RCC 7860 (cell line): ENCODE results near the gene LRFN2.

ENCODE experiments used
- DNase-seq: peaks from one replicate; pipeline ENCODE4 v3.0.0-alpha.2; 2015; ENCODE audit warnings: low spot score
- FAIRE-seq: peaks from 2 replicates; lab custom pipeline; 2012; peaks lifted over from hg19 to GRCh38; lab: Jason Lieb, UNC

Gene LRFN2

DNA sequence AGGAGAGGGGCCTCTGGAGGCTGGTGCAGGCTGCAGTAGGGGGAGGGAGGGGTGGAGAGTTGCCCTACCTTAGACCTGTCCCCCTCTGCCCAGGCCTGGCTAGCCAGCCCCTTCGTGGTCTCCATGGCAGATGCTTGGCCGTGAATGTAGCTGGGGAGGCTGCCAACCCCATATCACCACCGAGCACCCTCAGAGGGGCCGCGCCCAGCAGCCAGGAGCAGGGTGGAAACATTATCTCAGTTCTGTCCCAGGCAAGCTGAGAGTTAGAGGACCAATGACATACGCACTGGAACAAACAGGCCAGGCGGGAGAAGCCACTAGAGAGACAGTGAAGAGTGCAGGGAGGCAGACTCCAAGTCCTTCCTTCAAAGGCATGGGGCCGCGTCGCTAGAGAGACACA lies 66.5 kb downstream of the LRFN2 start:
- no peak for FAIRE-seq
- no peak for DNase-seq

DNA sequence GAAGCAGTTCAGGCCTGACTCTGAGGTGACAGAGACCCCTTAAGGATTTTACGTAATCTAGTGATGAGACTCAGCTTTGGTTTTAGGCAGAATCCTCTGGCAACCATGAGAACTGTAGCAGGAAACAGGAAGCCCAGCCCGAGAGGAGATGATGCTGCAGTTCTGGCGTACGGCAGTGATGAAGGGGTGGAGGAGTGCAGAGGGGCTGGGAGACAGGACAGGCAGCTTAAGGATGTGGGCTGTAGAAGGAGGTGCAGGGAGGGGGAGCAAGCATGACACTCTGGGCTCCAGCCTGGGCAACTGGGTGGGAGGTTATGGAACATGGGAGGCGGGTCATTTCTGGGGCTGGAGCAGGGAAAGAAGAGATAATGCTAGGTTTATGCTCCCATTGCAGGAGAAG lies 67.1 kb downstream of the LRFN2 start:
- no peak for DNase-seq
- no peak for FAIRE-seq

DNA sequence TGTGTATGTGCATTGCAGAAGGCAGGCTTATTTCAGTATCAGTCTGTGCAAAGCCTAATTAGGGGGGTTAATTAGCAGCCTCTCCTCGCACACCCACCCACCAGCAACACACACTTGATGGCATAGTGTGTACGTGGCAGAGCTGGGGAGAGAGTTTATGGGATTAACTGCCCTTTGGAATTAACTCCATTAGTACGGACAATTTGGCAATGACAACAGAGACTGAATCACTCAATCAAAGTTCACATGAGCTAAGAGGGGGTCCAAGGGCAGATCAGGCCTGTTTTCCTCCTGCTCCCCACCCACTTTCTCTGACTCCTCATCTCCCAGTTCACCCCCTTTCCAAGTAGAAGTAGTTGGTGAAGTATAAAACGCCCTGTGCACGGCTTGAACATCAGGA lies 69.5 kb downstream of the LRFN2 start:
- DNase-seq, result no peak
- FAIRE-seq, result no peak

DNA sequence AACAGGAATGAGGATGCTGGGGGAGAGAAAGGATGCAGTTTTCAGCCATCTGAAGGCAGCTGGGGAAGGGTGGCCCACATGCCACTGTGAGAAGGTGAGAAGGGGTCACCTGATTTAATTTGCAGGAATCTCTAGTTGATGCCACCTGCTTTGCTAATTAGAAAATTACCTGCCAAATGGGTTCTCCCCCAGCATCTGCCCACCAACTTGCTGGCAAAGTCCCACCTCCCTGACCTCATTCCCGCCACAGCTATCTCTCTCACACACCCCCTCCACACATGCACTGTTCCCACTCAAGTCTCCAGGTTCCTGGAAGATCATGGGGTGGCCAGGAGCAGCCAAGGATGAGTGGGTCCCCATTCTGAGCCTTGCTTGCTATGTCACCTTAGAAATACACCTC lies 70.7 kb downstream of the LRFN2 start:
- DNase-seq (no peak), FAIRE-seq (no peak)

DNA sequence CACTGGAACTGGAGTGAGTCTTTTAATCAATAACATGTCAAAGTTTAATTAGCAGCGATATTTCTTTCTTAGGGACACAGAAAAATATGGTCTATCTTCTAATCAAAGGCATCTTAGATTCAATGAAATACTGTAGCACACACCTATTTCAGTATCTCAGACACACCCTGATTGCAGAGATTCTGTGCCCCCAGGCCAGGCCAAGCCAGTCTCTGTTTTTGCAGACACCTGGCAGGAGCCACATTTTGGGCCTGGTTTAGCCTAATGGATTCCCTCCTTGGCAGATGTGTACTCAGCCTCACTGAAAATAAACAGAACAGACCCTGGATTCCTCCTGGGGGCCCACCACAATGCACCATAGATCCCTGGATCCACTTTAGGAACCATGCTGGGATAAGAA lies 74.8 kb downstream of the LRFN2 start:
- FAIRE-seq, result no peak

DNA sequence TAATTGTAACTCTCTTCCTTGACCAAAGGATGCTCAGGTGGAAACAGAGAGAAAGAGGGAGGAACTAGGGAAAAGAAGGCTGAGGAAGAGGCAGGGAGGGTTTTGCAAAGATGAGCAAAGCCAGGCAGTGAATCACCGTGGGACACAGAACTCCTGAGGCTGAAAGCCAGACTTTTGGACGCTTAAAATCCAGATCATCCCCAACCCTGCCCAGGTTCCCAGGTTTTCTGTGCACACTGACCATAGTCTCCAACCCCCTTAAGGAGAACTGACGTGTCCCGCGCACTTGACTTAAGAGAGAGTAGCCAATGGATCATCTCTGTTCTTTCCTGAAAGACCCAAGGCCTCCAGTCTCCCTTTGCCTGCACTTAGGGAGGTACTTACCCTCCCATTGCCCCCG lies 75.3 kb downstream of the LRFN2 start:
- FAIRE-seq, result no peak

More for the DNA sequence above, 74.8 kb downstream of the LRFN2 start:
- DNase-seq, result no peak

DNA sequence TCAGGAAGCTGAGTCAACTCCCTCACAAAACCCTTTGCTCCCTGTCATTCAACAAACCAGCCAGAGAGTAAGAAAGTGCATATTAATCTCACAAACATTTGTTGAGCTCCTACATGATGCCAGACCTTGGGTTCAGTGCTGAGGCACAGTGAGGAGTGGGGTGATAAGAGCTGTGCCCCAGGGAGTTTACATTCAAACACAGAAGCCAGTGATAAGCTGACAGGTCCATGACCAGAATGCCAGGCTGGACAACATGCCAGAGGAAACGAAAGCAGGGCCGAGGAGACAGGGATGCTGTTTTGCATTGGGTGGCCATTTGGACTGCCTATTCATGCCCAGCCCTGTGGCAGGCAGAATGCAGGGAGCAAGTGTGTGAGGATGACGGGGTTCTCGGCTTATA lies 76.7 kb downstream of the LRFN2 start:
- no peak for FAIRE-seq

More for the DNA sequence above, 75.3 kb downstream of the LRFN2 start:
- no peak for DNase-seq

DNA sequence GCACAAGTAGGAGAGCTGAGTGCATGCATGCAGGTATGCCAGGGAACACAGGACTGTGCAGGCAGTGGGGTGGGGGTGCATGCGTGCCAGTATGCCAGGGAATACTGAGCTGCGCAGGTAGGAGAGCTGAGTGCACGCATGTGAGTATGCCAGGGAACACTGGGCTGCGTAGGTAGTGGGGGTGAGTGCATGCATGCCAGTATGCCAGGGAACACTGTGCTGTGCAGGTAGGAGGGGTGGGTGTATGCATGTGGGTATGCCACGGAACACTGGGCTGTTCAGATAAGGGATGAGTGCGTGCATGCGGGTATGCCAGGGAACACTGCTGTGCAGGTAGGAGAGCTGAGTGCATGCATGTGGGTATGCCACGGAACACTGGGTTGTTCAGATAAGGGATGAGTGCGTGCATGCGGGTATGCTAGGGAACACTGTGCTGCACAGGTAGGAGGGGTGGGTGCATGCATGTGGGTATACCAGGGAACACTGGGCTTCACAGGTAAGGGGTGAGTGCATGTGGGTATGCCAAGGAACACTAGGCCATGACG lies 77.4 kb downstream of the LRFN2 start:
- FAIRE-seq (no peak), DNase-seq (no peak)

More for the DNA sequence above, 76.7 kb downstream of the LRFN2 start:
- DNase-seq, result no peak

DNA sequence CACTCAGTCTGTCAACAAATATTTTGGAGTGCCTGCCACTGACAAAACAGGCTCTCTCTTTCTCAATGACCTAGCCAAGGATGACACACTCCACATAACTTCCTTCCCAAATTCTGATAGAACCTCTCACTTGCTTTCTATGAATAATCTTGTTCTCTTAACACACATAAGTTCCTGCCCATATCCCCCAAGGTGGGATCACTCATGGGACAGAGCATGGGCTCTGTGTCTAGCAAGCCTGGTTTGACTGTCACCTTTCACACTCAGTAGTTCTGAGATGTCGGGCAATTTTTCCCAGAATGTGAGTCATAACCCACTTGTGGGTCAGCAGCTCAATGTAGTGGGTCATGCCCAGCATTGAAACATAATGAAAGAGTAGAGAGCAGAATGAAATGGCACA lies 78.1 kb downstream of the LRFN2 start:
- no peak for FAIRE-seq
- DNase-seq, result no peak

DNA sequence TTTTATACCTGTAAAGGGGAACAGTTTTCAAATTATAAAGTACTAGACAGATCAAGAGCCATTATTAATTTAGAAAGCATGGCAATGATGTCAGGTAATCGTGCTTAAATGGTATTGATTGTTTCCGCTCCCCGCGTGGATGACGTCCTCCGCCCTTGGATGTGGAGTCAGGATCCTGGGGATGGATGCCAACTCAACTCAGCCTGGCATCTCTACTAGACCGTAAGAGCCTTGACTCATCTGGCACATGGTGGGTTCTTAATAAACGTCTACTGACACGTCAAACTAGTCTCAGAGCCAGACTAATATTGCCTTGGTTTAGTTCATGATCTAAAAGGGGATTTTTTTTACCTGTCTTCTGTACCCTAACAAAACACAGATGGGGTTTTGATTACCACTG lies 80.2 kb downstream of the LRFN2 start:
- DNase-seq (no peak), FAIRE-seq (no peak)

DNA sequence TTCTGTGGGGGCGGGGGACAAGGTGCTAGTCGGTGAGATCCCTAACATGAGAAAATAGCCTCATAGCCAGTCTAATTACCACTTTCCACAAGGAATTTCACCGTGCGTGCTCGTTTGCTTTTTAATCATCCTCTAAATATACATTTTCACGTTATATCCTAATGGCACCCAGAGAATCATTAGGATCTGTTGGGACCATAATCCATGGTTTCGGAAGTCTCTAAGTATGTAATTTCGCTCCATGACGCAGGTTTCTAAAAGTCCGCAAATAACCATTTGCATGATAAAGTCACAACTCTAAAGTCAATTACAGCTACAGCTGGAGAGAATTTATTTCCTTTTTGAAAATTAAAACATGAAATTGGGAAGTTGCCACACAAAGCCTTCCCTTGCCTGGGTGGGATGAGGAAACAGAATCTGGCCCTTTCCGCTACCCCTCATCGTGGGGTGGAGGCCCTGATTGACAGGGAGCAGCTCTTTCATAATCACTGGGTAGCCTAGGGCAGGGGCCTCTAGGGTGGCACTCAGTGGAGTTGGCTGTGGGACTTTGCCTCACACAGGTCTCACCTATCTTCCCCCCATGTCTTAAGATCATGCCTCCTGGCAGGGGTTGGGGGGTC lies 81.9 kb downstream of the LRFN2 start:
- no peak for FAIRE-seq
- no peak for DNase-seq

DNA sequence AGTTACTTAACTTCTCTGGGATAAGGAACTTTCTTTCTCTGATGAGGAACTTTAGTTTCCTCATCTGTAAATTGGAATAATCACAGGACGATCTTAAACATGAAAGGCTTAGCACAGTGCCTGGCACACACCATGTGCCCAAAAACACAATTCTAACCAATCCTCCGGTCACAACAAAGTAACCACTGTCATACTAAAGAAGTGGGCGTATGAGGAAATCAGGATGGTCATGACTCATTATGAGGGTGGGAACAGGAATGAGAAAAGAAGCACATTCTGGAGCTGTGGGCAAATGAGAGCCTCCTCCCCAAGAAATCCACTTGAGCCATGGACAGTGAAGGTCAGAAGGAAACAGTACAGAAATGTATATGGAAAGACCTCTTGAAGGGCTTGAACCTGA lies 82.9 kb downstream of the LRFN2 start:
- DNase-seq (no peak), FAIRE-seq (no peak)

DNA sequence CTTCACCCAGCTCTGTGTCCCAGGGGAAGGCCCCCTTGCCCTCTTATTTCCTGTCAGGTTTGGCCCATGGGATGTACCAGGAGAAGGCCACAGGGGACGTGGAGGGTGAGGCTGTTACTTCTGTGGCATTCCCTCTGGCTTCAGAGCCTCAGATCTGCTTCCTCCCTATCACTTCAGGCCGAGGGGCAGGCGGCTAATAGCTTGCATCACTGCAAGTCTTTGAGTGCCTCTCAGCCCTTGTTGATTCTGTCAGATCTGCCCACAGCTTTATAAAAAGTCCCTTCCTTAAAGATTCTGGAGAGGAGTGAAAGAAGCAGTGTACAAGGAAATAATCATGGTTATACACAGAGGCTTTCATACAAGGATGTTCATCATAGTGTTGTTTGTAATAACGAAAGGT lies 86.9 kb downstream of the LRFN2 start:
- FAIRE-seq (no peak), DNase-seq (no peak)

DNA sequence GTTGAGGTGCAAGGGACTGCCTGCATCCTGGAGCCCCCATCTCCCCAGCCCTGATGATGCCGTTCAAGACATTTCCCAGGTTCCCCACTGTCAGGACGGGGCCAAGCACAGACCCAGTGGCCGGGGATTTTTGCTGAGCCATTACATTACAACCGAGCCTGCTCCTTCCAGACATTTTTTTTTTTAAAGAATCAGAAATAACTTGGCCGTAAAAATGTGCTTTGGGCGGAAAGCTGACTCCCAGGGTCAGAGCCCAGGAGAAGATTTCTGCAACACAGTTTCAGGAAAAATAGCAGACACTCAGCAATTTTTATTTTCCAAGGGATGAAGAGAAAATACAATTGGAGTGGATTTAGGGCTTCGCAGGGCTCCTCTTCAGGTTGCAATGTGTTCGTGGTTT lies 87.9 kb downstream of the LRFN2 start:
- DNase-seq, result no peak
- no peak for FAIRE-seq

DNA sequence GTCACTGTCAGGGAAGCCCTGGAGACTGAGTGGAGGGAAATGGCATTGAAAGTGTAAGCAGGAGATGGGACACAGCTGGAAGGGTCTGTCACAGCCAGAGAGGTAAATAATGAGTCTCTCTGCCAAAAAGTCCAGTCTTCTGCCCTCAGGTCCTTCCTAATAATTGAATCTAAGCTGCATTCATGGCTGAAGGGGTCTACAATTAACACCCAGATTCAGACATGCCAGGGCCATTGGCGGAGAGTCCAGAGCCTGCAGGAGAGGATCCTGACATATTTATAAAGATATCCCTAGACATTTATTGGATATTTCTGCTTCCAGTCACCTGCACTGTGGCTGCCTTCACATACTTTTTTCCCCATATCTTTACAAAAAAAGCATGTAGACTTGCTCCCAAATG lies 89.0 kb downstream of the LRFN2 start:
- no peak for FAIRE-seq
- DNase-seq, result no peak

DNA sequence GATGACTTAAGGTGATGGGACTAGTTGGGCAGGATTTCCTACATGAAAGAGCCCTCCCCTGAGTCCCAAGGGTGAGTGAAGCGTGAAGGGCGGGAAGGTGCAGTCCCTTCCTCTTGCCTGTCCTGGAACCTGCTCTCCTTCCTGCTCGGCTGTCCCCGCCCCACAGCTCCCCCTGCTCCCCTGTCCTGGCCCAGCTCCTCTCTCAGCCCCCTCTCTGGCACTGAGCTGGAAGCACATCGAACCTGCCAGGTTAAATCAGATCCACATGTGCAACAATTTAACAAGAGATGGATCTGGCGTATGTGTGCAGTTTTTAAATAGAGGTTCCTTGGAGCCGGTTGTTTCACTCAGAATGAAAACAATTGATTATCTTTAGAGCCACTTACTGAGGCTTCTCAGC lies 95.0 kb downstream of the LRFN2 start:
- DNase-seq (no peak), FAIRE-seq (no peak)

DNA sequence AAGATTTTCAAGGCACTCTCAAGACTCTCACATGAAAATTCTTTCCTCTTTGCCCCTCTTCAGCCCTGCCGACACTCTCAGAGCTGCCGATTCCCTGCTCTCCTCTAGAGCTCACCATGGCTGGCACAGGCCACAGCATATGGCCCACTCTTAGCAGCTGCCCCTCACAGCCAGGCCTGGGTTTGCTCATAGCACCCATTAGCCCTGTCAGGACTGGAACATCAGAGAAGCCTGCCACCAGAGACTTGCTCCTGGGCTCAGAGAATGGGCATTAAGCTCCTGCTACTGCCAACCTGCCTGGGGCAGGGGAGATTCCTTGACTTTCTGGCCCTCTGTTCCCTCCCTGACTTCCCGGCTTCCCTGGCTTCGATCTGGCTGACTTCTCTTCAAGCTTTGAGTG lies 96.7 kb downstream of the LRFN2 start:
- no peak for DNase-seq
- no peak for FAIRE-seq

DNA sequence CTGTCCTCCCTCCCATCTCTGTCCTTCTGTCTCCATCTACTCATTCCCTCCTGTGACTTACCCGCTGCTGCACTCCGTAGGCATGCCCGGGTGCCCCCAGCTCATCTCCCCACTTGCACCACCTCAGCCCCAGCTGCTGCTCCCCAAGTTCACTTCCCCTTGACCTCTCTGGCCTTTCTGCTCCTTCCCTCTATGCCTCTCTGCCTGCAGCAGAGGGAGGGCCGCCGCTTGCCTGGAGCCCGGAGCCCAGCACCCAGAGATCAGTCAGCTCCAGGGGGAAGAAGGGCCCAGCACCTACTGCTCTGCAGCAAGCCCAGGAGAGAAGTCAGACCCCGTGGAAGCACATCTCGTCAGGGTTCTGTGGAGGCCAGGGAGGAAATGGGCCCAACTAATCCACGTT lies 97.4 kb downstream of the LRFN2 start:
- DNase-seq, result no peak
- FAIRE-seq, result no peak

DNA sequence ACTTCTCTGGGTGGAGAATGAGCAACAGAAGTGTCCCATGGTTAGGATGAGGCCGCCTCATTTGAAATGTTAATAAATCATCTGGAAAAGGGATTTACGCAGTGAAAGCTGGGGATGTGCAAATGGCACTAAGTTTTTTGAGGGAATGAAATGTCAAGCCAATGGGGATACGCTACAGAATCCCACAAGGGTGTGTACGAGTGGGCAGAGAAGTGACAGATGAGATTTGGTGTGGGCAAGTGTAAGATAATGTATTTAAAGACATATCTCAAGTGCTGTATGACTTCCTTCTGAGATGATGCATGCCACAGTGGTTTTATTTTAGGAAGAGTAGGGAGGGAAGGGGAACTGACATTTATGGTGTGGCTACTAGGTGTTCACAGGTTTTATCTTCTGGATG lies 100.6 kb downstream of the LRFN2 start:
- FAIRE-seq, result no peak
- no peak for DNase-seq

DNA sequence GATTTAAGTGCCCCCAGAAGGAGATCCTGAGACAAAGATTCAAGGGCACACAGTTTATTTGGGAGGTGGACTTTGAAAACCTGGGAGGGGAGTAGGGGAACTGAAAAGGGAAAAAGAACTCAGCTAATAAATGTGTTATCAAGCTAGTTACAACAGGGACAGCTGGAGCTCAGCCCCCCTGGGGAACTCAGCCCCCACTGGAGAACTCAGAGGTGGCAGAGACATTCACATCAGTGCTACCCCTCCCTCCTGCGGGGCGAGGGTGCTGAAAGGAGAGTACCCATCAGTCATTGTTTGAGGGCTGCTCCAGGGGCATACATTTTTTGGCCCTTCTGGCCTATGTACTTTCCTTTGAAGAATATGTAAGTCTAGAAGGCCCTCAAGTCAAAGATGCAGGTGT lies 101.4 kb downstream of the LRFN2 start:
- DNase-seq (no peak), FAIRE-seq (no peak)

DNA sequence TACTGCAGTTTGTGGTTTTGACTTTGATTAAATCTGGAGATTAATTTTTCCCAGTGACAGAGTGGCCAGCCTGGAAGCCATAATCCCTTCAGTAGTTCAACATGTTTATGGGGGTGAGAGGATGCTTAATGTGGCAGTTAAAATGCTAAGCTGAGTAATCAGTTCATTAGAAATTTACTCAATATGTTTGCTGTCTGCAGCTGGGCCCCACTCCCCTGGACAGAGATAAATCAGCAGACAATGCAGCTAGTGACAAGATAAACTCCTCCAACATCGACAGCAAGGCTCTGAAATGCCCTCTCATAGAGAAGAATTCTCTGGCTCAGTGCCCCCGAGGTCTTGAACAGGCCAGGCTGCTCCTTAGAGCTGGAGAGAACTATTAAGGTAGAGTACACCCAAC lies 101.9 kb downstream of the LRFN2 start:
- FAIRE-seq, result no peak
- no peak for DNase-seq

DNA sequence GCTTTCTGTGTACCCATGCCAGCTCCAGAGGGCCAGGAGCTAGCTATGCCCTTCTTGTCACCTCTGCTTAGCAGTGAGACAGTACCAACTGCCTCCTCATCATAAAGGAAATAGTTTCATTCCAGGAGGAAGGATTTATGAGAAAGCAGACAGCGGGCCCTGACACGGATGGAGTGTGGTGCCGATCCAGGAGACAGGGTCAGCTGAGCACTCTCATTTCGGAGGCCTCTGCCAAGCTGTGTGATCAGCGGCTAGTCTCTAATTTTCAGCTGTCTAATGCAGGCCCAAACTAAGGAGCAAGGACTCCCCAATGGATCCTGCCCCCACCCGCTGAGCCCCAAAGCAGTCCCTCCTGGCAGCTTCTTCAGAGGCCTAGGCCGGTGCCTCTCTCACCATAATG lies 103.1 kb downstream of the LRFN2 start:
- FAIRE-seq, result no peak

DNA sequence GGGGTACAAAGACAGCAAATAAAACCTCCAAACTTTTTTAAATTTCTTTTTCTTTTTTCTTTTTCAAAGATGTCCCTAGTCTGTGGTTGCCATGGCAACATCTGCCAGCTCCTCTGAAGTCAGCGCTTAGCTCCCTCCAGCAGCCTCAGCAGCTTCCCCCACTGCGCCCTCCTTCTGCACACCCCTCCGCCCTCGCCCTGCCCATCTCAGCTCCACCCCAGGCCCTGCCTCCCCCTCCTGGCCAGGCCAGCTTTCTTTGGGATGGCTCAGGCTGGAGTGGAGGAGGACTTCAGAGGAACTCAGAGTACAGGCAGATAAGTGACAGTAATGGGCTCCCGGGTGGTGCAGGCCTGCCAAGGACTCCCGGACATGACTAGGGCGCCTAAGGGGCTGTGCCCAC lies 104.6 kb downstream of the LRFN2 start:
- FAIRE-seq (no peak), DNase-seq (no peak)

More for the DNA sequence above, 103.1 kb downstream of the LRFN2 start:
- DNase-seq, result no peak
